Neural progenitor cell (in vitro differentiated cells): Measurements from ENCODE around the gene SULT1A3.

Experiments
- EZH2 ChIP-seq: fragments of 200-600 bp; sonication (generic); IDR thresholded peaks from 2 replicates; pipeline ENCODE4 v1.6.1; 2017; ENCODE audit warnings: antibody characterized with exemption, mild to moderate bottlenecking, moderate library complexity
- TF ChIP-seq, protein P1 (sequence below): fragments of 200-600 bp; sonication (generic); IDR thresholded peaks from 2 replicates; pipeline ENCODE4 v1.5.1; 2017; ENCODE audit warnings: antibody characterized with exemption, mild to moderate bottlenecking

DNA sequence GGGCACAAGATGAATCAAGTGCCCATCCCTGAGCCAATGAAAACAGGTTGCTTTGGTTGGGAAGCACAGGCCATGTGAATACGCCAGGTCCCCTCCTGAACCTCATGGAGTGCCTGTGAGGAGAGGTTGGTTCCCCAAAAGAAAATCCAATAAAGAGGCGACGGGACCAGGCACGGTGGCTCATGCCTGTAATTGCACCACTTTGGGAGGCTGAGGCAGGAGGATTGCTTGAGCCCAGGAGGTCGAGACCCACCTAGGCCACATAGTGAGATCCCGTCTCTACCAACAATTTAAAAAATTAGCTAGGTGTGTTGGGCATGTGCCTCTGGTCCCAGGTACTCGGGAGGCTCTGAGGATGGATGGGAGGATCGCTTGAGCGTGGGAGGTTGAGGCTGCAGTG, 19.1 kb upstream of the SULT1A3 start:
- TF ChIP-seq, protein P1, sequence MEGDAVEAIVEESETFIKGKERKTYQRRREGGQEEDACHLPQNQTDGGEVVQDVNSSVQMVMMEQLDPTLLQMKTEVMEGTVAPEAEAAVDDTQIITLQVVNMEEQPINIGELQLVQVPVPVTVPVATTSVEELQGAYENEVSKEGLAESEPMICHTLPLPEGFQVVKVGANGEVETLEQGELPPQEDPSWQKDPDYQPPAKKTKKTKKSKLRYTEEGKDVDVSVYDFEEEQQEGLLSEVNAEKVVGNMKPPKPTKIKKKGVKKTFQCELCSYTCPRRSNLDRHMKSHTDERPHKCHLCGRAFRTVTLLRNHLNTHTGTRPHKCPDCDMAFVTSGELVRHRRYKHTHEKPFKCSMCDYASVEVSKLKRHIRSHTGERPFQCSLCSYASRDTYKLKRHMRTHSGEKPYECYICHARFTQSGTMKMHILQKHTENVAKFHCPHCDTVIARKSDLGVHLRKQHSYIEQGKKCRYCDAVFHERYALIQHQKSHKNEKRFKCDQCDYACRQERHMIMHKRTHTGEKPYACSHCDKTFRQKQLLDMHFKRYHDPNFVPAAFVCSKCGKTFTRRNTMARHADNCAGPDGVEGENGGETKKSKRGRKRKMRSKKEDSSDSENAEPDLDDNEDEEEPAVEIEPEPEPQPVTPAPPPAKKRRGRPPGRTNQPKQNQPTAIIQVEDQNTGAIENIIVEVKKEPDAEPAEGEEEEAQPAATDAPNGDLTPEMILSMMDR, result no peak
- TF ChIP-seq EZH2, result no peak
